Naive thymus-derived CD4-positive, alpha-beta T cell (primary cell): ENCODE measurements around the gene SLC25A3. TPM values are rescaled to one million over a fixed set of nuclear protein-coding genes. Genes with fewer than 3 reads are reported as not detected.
"Not testable (repeated sequence)": the region's sequence is repeated elsewhere in the genome, so short reads cannot be mapped to it uniquely, and the experiment has no call there.

Experiments
- ATAC-seq: fragments of 150-1000 bp; cut with Tn5 transposase; 2 replicates; pipeline ENCODE4 v1.10.0; 2021; ENCODE audit warnings: mild to moderate bottlenecking, moderate library complexity
- CTCF ChIA-PET: fragments of 350-600 bp; sonication (Branson Sonifier 250); formaldehyde crosslinking; loops from one replicate; lab custom pipeline; 2021; ENCODE audit warnings: antibody characterized with exemption; lab: Charles Lee
- POLR2A ChIA-PET: fragments of 350-600 bp; sonication (Branson Sonifier 250); formaldehyde crosslinking; loops from one replicate; lab custom pipeline; 2021; ENCODE audit warnings: antibody characterized with exemption, inconsistent platforms; lab: Charles Lee
- DNase-seq, 9 donors: peaks; one replicate each; pipeline versions ENCODE4 v3.0.0 to v3.0.0-alpha.2; 2020 to 2022; ENCODE audit warnings: mixed read lengths in 1 of 9
- H3K27ac ChIP-seq: one replicate; pipeline ENCODE4 v1.7.0; 2013; ENCODE audit warnings: mild to moderate bottlenecking, low read depth, low read length, moderate library complexity
- H3K27me3 ChIP-seq, 2 donors: one replicate each; pipeline ENCODE4 v1.7.0; 2013; ENCODE audit warnings: low read length in 2 of 2, mild to moderate bottlenecking in 2 of 2, moderate library complexity in 2 of 2; ENCODE audit not compliant: control insufficient read depth in 2 of 2, insufficient read depth in 2 of 2
- H3K36me3 ChIP-seq, 3 experiments: 1 replicate in 2 of 3; 2 replicates in 1 of 3; pipeline ENCODE4 v1.7.0; 2013; ENCODE audit warnings: low read length in 3 of 3, mild to moderate bottlenecking in 3 of 3, moderate library complexity in 1 of 3; ENCODE audit not compliant: insufficient read depth in 3 of 3, control insufficient read depth in 2 of 3
- H3K4me1 ChIP-seq, 2 donors: one replicate each; pipeline ENCODE4 v1.7.0; 2013; ENCODE audit warnings: low read length in 2 of 2, mild to moderate bottlenecking in 2 of 2, moderate library complexity in 1 of 2; ENCODE audit not compliant: control insufficient read depth in 2 of 2, insufficient read depth in 2 of 2
- H3K4me3 ChIP-seq: 2 replicates; pipeline ENCODE4 v1.7.0; 2013; ENCODE audit warnings: mild to moderate bottlenecking, low read length
- H3K9me3 ChIP-seq, 3 experiments: 1 replicate in 2 of 3; 2 replicates in 1 of 3; pipeline ENCODE4 v1.7.0; 2013; ENCODE audit warnings: low read length in 3 of 3; ENCODE audit not compliant: control insufficient read depth in 2 of 3
- H3K27ac Mint-ChIP-seq, 9 donors: one replicate each; pipeline ENCODE4 v1.8.0; 2020 to 2022; ENCODE audit warnings: mixed read lengths in 9 of 9, mild to moderate bottlenecking in 8 of 9, moderate library complexity in 5 of 9, inconsistent platforms in 2 of 9
- H3K27me3 Mint-ChIP-seq, 5 donors: one replicate each; pipeline ENCODE4 v1.8.0; 2021 to 2022; ENCODE audit warnings: mixed read lengths in 5 of 5, mild to moderate bottlenecking in 1 of 5
- H3K36me3 Mint-ChIP-seq, 5 donors: one replicate each; pipeline ENCODE4 v1.8.0; 2020 to 2022; ENCODE audit warnings: mixed read lengths in 5 of 5, mild to moderate bottlenecking in 3 of 5, inconsistent platforms in 1 of 5
- H3K4me1 Mint-ChIP-seq, 7 donors: one replicate each; pipeline ENCODE4 v1.8.0; 2020 to 2022; ENCODE audit warnings: mixed read lengths in 7 of 7, mild to moderate bottlenecking in 3 of 7, inconsistent platforms in 1 of 7
- H3K4me3 Mint-ChIP-seq, 10 donors: one replicate each; pipeline ENCODE4 v1.8.0; 2020 to 2022; ENCODE audit warnings: mild to moderate bottlenecking in 10 of 10, mixed read lengths in 10 of 10, moderate library complexity in 6 of 10, inconsistent platforms in 2 of 10
- H3K9me3 Mint-ChIP-seq, 11 donors: one replicate each; pipeline ENCODE4 v1.8.0; 2020 to 2022; ENCODE audit warnings: mixed read lengths in 11 of 11, mild to moderate bottlenecking in 4 of 11, inconsistent platforms in 1 of 11, moderate library complexity in 1 of 11
- intact Hi-C, 2 donors: fragments of 100-400 bp; cut with micrococcal nuclease; formaldehyde crosslinking; loops; one replicate each; pipeline ENCODE4 v1.15.1; 2023
- polyA plus RNA-seq, 2 donors: library from polyadenylated mRNA; unstranded; fragments of 300-500 nt; fragmentation: Illumina TruSeq; gene quantifications; one replicate each; pipeline ENCODE4 v1.2.3, GENCODE V29; 2021
- total RNA-seq, 6 experiments: library from RNA in 5 of 6; stranded (reverse) in 5 of 6; gene quantifications; 1 replicate in 5 of 6; 2 replicates in 1 of 6; pipeline ENCODE4 v1.2.3 and lab custom pipeline; 2021 to 2026

Gene SLC25A3
- total and polyA plus RNA-seq, 7 experiments from 2014 or later: 234 to 448 (median 314) TPM

- ChIA-PET POLR2A (no interaction called here), CTCF (interaction anchor here (0.7 kb wide), 2 partner anchors 61 to 97 kb away, joined by 3 to 9 read pairs; no protein-coding TSS in a partner anchor)
- Mint-ChIP-seq H3K4me1 (peaks cover 19 to 30% (median 26%) of the 10 kb centered on the region in 7 donors), H3K27me3 (peaks cover 0 to 2% (median 0%) of the 10 kb centered on the region in 5 donors), H3K27ac (peak overlapping the region in 8 of 9 donors; percentile 46 to 88 (median 74)), H3K9me3 (no peaks in the 10 kb centered on the region), H3K4me3 (peak overlapping the region in 6 of 10 donors; percentile 33 to 73 (median 48)), H3K36me3 (peaks cover 0 to 20% (median 6%) of the 10 kb centered on the region in 5 donors)
- DNase-seq (no peak), ATAC-seq (no peak)
- no peak overlapping the region for H3K4me3 ChIP-seq
- H3K36me3 ChIP-seq: peaks cover 0 to 8% (median 0%) of the 10 kb centered on the region in 3 experiments
- no peak overlapping the region for H3K27ac ChIP-seq
- no peaks in the 10 kb centered on the region for H3K9me3 ChIP-seq
- H3K27me3 ChIP-seq: no peaks in the 10 kb centered on the region
- intact Hi-C loops: loop anchor here (5.0 to 10.0 kb wide), 2 partner anchors 1611 to 1614 kb away; partner anchors contain the start of gene ACTR6 (in 2 of the 2)
- H3K4me1 ChIP-seq: peaks cover 17% of the 10 kb centered on the region in 2 donors
Observed at GRCh38 chr12:98591209-98591608, 2.3 kb upstream of the SLC25A3 start.

DNA sequence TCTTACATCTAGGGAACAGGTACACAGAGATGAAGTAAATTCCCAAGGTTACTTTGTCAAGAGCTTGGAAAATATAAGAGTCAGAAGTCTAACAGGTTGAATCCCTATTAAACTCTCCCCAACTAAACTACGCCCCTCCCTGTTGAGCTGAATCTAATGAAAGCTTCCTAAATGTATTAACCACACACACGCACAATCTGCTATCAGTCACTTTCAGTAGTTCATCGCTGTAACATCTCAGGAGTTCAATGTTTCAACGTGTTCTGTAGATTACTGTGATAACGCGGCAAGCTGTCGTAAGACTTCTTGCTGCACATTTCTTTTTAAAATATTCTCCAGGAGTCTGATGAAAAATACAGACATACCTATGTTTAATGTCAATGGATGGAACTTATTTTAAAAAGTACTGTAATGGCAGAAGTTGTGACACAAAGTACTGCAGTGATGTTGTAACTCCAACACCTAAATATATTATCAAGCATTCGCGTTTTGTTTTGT is 612 bp upstream of the SLC25A3 start:
- ATAC-seq (peak; percentile 8), DNase-seq (peak in 1 of 9 donors; percentile 37)
- peaks cover 0 to 2% (median 0%) of the 10 kb centered on the region in 5 donors for H3K27me3 Mint-ChIP-seq
- ChIA-PET POLR2A (interaction anchor here (0.5 to 4.5 kb wide), 14 partner anchors 13 to 100 kb away, joined by 3 to 55 read pairs (median 6); partner anchors contain the start of genes IKBIP and TMPO), CTCF (interaction anchor here (0.8 to 3.0 kb wide), 5 partner anchors 18 to 101 kb away, joined by 3 to 12 read pairs (median 5); no protein-coding TSS in a partner anchor)
- peak overlapping the region; percentile 77 for H3K4me3 ChIP-seq
- no peaks in the 10 kb centered on the region for H3K27me3 ChIP-seq
- no peaks in the 10 kb centered on the region for H3K9me3 ChIP-seq
- H3K4me1 ChIP-seq: peaks cover 17 to 22% of the 10 kb centered on the region in 2 donors
- H3K36me3 Mint-ChIP-seq: peaks cover 0 to 21% (median 7%) of the 10 kb centered on the region in 5 donors
- peaks cover 20 to 42% (median 36%) of the 10 kb centered on the region in 7 donors for H3K4me1 Mint-ChIP-seq
- H3K4me3 Mint-ChIP-seq: peak overlapping the region; percentile 88 to 99 (median 96)
- H3K27ac ChIP-seq: peak overlapping the region; percentile 95
- peaks cover 0 to 23% (median 7%) of the 10 kb centered on the region in 3 experiments for H3K36me3 ChIP-seq
- H3K27ac Mint-ChIP-seq: peak overlapping the region; percentile 98 to 100 (median 99)
- intact Hi-C loops: loop anchor here (1.0 to 10.0 kb wide), 13 partner anchors 26 to 1686 kb away; partner anchors contain the start of genes ACTR6 (in 2 of the 2), APAF1 (in 2 of the 2), NEDD1 (in 2 of the 2) and TMPO (in 2 of the 2)
- H3K9me3 Mint-ChIP-seq: no peaks in the 10 kb centered on the region

- Histone ChIP-seq H3K27ac (peak overlapping the region; percentile 95), H3K27me3 (no peaks in the 10 kb centered on the region), H3K4me3 (peak overlapping the region; percentile 80), H3K36me3 (peaks cover 0 to 36% (median 14%) of the 10 kb centered on the region in 3 experiments), H3K4me1 (peaks cover 17 to 22% of the 10 kb centered on the region in 2 donors), H3K9me3 (no peaks in the 10 kb centered on the region)
- peaks cover 20 to 49% (median 36%) of the 10 kb centered on the region in 7 donors for H3K4me1 Mint-ChIP-seq
- peaks cover 0 to 26% (median 10%) of the 10 kb centered on the region in 5 donors for H3K36me3 Mint-ChIP-seq
- CTCF ChIA-PET: interaction anchor here (0.6 to 3.0 kb wide), 6 partner anchors 27 to 103 kb away, joined by 3 to 12 read pairs (median 5); no protein-coding TSS in a partner anchor
- H3K4me3 Mint-ChIP-seq: peak overlapping the region; percentile 88 to 99 (median 96)
- DNase-seq (peak in 1 of 9 donors; percentile 15), ATAC-seq (peak; percentile 1)
- POLR2A ChIA-PET: interaction anchor here (0.9 to 4.5 kb wide), 13 partner anchors 12 to 108 kb away, joined by 3 to 55 read pairs (median 6); partner anchors contain the start of genes IKBIP and TMPO
- H3K27me3 Mint-ChIP-seq: peaks cover 0 to 2% (median 0%) of the 10 kb centered on the region in 5 donors
- no peaks in the 10 kb centered on the region for H3K9me3 Mint-ChIP-seq
- intact Hi-C loops: loop anchor here (5.0 to 10.0 kb wide), 2 partner anchors 1608 to 1611 kb away; partner anchors contain the start of gene ACTR6 (in 2 of the 2)
- H3K27ac Mint-ChIP-seq: peak overlapping the region; percentile 98 to 100 (median 99)
Observed at GRCh38 chr12:98594050-98594835, 757 bp downstream of the SLC25A3 start.

DNA sequence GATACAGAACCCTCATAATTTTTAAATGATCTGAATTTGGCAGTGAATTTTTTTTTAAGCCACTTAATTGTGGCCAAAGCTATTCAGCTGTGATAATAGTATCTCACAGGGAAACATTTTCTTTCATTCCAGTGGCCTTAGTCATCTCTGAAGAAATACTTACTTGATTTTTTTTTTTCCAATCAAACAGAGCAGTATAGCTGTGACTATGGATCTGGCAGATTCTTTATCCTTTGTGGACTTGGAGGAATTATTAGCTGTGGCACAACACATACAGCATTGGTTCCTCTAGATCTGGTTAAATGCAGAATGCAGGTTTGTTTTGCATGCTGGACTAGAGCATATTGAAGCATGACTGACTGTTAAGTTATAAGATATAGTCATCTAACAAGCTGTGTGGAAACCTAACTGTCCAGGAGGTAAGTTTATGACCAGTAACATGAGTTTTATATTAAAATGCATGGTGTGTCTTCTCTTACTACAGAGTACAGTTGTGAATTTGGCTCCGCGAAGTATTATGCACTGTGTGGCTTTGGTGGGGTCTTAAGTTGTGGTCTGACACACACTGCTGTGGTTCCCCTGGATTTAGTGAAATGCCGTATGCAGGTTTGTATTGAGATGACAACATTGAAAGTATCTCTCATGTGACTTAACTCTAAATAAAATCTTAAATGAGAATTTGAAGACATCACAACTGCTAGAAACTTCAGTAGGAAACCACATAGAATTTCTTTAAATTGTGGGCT is 1.9 kb downstream of the SLC25A3 start:
- Mint-ChIP-seq H3K27ac (peak overlapping the region; percentile 6 to 100 (median 99)), H3K4me3 (peak overlapping the region; percentile 88 to 99 (median 96)), H3K9me3 (no peaks in the 10 kb centered on the region), H3K27me3 (peaks cover 0 to 2% (median 0%) of the 10 kb centered on the region in 5 donors), H3K4me1 (peaks cover 20 to 49% (median 36%) of the 10 kb centered on the region in 7 donors), H3K36me3 (peaks cover 0 to 27% (median 10%) of the 10 kb centered on the region in 5 donors)
- DNase-seq (peak in 4 of 9 donors; percentile 9 to 28 (median 19)), ATAC-seq (no peak)
- H3K36me3 ChIP-seq: peaks cover 7 to 47% (median 23%) of the 10 kb centered on the region in 3 experiments
- CTCF ChIA-PET: interaction anchor here (0.7 to 3.0 kb wide), 6 partner anchors 22 to 171 kb away, joined by 3 to 12 read pairs (median 6); no protein-coding TSS in a partner anchor
- POLR2A ChIA-PET: interaction anchor here (1.2 to 4.5 kb wide), 5 partner anchors 11 to 109 kb away, joined by 3 to 55 read pairs (median 24); partner anchors contain the start of genes IKBIP and TMPO
- no peaks in the 10 kb centered on the region for H3K9me3 ChIP-seq
- peak overlapping the region; percentile 80 for H3K4me3 ChIP-seq
- H3K27ac ChIP-seq: peak overlapping the region; percentile 95
- H3K4me1 ChIP-seq: peaks cover 17 to 22% of the 10 kb centered on the region in 2 donors
- intact Hi-C loops: loop anchor here in 1 of 2 donors (1.0 to 10.0 kb wide), 2 partner anchors 8 to 1609 kb away; partner anchors contain the start of gene ACTR6
- H3K27me3 ChIP-seq: no peaks in the 10 kb centered on the region

- POLR2A ChIA-PET: interaction anchor here (0.6 to 1.1 kb wide), 4 partner anchors 31 to 1518 kb away, joined by 3 to 4 read pairs (median 3); no protein-coding TSS in a partner anchor
- CTCF ChIA-PET: interaction anchor here (0.6 kb wide), 1 partner anchor 17 kb away, joined by 3 read pairs; no protein-coding TSS in a partner anchor
- Mint-ChIP-seq H3K4me1 (peaks cover 20 to 45% (median 36%) of the 10 kb centered on the region in 7 donors), H3K36me3 (peaks cover 0 to 32% (median 21%) of the 10 kb centered on the region in 5 donors), H3K27ac (peak overlapping the region in 4 of 9 donors; percentile 38 to 74 (median 56))
- not testable (repeated sequence) for H3K9me3 Mint-ChIP-seq, H3K4me3 Mint-ChIP-seq, H3K27me3 ChIP-seq, H3K9me3 ChIP-seq, H3K27me3 Mint-ChIP-seq, DNase-seq, ATAC-seq, H3K4me3 ChIP-seq
- H3K27ac ChIP-seq: peak overlapping the region; percentile 95
- intact Hi-C loops: loop anchor here in 1 of 2 donors (10.0 kb wide), 1 partner anchor 1607 kb away; the partner anchor contains the start of gene ACTR6
- peaks cover 17 to 20% of the 10 kb centered on the region in 2 donors for H3K4me1 ChIP-seq
- H3K36me3 ChIP-seq: peaks cover 7 to 66% (median 37%) of the 10 kb centered on the region in 3 experiments
Observed at GRCh38 chr12:98597313-98597712, 3.8 kb downstream of the SLC25A3 start.
